ENCODE measurements around the gene PSMB2. TPM values are rescaled to one million over a fixed set of nuclear protein-coding genes. Genes with fewer than 3 reads are reported as not detected.

PSMB2 gene
- polyA plus RNA-seq, 1 donor from 2014 or later = 48.2 TPM

DNA sequence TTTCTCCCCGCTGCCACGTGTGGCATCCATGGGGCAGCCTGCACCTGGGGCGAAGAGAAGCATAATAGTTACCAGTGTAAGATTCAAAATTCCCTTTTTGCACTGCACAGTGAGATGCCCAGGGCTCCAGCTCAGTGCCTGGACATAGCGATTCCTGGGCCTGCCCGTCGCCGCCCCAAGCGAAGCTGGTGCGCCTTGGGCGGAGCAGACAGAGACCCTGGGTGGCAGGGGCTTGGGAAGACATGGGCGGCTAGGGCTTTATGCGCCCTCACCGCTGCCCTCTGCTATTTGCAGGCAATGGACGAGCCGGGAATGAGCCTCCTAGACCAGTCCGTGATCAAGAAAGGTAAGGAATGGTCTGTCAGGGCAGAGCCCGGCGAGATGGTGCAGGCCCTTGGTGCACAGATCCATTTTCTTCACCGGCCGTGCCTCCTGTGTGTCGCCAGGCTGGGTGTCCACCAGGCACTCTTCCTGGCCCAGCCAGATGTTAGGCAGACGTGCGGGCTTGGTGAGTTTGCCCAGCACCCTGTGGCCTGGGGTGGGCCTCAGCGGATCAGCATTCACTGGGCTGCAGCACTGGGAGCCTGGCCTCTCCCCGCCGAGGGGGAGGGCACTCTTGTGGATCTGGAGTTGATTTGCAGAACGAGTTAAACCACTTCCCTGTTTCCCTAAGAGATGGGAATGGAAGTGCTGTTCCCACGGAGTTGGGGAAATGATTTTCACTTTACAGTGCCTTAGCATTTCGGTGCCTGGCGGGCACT is 66.5 kb downstream of the PSMB2 start:
- H3K79me2 ChIP-seq (replicated peaks; ENCODE audit: insufficient read depth, low read length) = no peaks in the 10 kb centered on the region
- no peaks in the 10 kb centered on the region for H3F3A ChIP-seq (ENCODE audit: insufficient read depth, low read length, poor library complexity, severe bottlenecking)
- peaks cover 97% of the 10 kb centered on the region for H3K27me3 ChIP-seq (ENCODE audit: insufficient read depth, low read depth, low read length)
- H3K9me2 ChIP-seq (ENCODE audit: insufficient read depth, low read length) = no peaks in the 10 kb centered on the region
- H3K27ac ChIP-seq (ENCODE audit: low read length) = no peak overlapping the region
- H3K9ac ChIP-seq (ENCODE audit: low read length) = no peak overlapping the region
- no peak overlapping the region for H2AFZ ChIP-seq (ENCODE audit: low read depth, low read length)
- H3K4me3 ChIP-seq (ENCODE audit: low read length) = no peak overlapping the region
- TF ChIP-seq POLR2AphosphoS5 (IDR thresholded peaks at IDR 0.05) (no peak), EZH2 (IDR thresholded peaks at IDR 0.05; ENCODE audit: borderline replicate concordance, insufficient read depth, low read length, poor library complexity, severe bottlenecking) (no peak), EP300 (conservative IDR thresholded peaks at IDR 0.05; ENCODE audit: poor library complexity, severe bottlenecking) (no peak), MXI1 (conservative IDR thresholded peaks at IDR 0.05; ENCODE audit: poor library complexity, severe bottlenecking) (no peak), TAF1 (IDR thresholded peaks at IDR 0.05; ENCODE audit: low read depth) (no peak), RAD21 (conservative IDR thresholded peaks at IDR 0.05) (no peak), SMC3 (conservative IDR thresholded peaks at IDR 0.05; ENCODE audit: poor library complexity) (no peak)
- TF ChIP-seq, protein P1, sequence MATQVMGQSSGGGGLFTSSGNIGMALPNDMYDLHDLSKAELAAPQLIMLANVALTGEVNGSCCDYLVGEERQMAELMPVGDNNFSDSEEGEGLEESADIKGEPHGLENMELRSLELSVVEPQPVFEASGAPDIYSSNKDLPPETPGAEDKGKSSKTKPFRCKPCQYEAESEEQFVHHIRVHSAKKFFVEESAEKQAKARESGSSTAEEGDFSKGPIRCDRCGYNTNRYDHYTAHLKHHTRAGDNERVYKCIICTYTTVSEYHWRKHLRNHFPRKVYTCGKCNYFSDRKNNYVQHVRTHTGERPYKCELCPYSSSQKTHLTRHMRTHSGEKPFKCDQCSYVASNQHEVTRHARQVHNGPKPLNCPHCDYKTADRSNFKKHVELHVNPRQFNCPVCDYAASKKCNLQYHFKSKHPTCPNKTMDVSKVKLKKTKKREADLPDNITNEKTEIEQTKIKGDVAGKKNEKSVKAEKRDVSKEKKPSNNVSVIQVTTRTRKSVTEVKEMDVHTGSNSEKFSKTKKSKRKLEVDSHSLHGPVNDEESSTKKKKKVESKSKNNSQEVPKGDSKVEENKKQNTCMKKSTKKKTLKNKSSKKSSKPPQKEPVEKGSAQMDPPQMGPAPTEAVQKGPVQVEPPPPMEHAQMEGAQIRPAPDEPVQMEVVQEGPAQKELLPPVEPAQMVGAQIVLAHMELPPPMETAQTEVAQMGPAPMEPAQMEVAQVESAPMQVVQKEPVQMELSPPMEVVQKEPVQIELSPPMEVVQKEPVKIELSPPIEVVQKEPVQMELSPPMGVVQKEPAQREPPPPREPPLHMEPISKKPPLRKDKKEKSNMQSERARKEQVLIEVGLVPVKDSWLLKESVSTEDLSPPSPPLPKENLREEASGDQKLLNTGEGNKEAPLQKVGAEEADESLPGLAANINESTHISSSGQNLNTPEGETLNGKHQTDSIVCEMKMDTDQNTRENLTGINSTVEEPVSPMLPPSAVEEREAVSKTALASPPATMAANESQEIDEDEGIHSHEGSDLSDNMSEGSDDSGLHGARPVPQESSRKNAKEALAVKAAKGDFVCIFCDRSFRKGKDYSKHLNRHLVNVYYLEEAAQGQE (IDR thresholded peaks at IDR 0.05; ENCODE audit: borderline replicate concordance) = no peak
- TF ChIP-seq, protein P2, sequence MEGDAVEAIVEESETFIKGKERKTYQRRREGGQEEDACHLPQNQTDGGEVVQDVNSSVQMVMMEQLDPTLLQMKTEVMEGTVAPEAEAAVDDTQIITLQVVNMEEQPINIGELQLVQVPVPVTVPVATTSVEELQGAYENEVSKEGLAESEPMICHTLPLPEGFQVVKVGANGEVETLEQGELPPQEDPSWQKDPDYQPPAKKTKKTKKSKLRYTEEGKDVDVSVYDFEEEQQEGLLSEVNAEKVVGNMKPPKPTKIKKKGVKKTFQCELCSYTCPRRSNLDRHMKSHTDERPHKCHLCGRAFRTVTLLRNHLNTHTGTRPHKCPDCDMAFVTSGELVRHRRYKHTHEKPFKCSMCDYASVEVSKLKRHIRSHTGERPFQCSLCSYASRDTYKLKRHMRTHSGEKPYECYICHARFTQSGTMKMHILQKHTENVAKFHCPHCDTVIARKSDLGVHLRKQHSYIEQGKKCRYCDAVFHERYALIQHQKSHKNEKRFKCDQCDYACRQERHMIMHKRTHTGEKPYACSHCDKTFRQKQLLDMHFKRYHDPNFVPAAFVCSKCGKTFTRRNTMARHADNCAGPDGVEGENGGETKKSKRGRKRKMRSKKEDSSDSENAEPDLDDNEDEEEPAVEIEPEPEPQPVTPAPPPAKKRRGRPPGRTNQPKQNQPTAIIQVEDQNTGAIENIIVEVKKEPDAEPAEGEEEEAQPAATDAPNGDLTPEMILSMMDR (IDR thresholded peaks at IDR 0.05; ENCODE audit: poor library complexity, severe bottlenecking) = no peak
- no peaks in the 10 kb centered on the region for H3K36me3 ChIP-seq (ENCODE audit: insufficient read depth, low read length)
- no peak overlapping the region for H3K4me2 ChIP-seq (ENCODE audit: low read length)
- H3K9me3 ChIP-seq (ENCODE audit: low read length) = no peaks in the 10 kb centered on the region
- no peaks in the 10 kb centered on the region for H4K20me1 ChIP-seq (ENCODE audit: insufficient read depth)

DNA sequence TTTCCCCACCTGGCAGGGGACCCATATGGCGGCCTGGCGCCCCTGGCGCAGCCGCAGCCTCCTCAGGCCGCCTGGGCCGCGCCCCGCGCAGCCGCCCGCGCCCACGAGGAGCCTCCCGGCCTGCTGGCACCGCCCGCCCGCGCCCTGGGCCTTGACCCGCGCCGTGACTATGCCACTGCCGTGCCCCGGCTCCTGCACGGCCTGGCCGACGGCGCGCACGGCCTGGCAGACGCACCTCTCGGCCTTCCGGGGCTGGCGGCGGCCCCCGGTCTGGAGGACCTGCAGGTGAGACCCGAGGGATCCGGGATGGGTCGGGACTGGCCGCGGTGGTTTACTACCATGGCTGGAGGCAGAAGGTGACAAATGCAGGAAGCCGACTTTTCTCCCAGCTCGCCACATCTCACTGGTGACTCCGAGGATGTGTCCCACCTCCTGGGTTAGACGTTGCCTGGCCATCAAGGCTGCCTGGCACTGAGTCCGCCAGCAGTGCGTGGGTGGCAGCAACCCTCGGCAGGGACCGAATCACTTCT is 67.1 kb downstream of the PSMB2 start:
- peaks cover 94% of the 10 kb centered on the region for H3K27me3 ChIP-seq (ENCODE audit: insufficient read depth, low read depth, low read length)
- no peaks in the 10 kb centered on the region for H3K79me2 ChIP-seq (replicated peaks; ENCODE audit: insufficient read depth, low read length)
- H3K36me3 ChIP-seq (ENCODE audit: insufficient read depth, low read length) = no peaks in the 10 kb centered on the region
- H4K20me1 ChIP-seq (ENCODE audit: insufficient read depth) = no peaks in the 10 kb centered on the region
- H3K4me2 ChIP-seq (ENCODE audit: low read length) = no peak overlapping the region
- no peaks in the 10 kb centered on the region for H3F3A ChIP-seq (ENCODE audit: insufficient read depth, low read length, poor library complexity, severe bottlenecking)
- H3K4me3 ChIP-seq (ENCODE audit: low read length) = no peak overlapping the region
- no peaks in the 10 kb centered on the region for H3K9me2 ChIP-seq (ENCODE audit: insufficient read depth, low read length)
- TF ChIP-seq POLR2AphosphoS5 (IDR thresholded peaks at IDR 0.05) (no peak), TAF1 (IDR thresholded peaks at IDR 0.05; ENCODE audit: low read depth) (no peak), EZH2 (IDR thresholded peaks at IDR 0.05; ENCODE audit: borderline replicate concordance, insufficient read depth, low read length, poor library complexity, severe bottlenecking) (peak; percentile 27)
- no peak overlapping the region for H3K9ac ChIP-seq (ENCODE audit: low read length)
- H3K9me3 ChIP-seq (ENCODE audit: low read length) = no peaks in the 10 kb centered on the region
- H3K27ac ChIP-seq (ENCODE audit: low read length) = no peak overlapping the region
- no peak overlapping the region for H2AFZ ChIP-seq (ENCODE audit: low read depth, low read length)

Data from neural cell (in vitro differentiated cells).